Rectal smooth muscle tissue (tissue), 1 donor: ENCODE data around the gene ABHD2.
"Not testable (repeated sequence)": the region's sequence is repeated elsewhere in the genome, so short reads cannot be mapped to it uniquely, and the experiment has no call there.

ENCODE experiments used
- H3K27ac ChIP-seq: one replicate; pipeline ENCODE4 v1.7.0; 2013; ENCODE audit warnings: low read depth, low read length, inconsistent platforms
- H3K27me3 ChIP-seq: one replicate; pipeline ENCODE4 v1.7.0; 2013; ENCODE audit warnings: low read length; ENCODE audit not compliant: control insufficient read depth, insufficient read depth
- H3K36me3 ChIP-seq: one replicate; pipeline ENCODE4 v1.7.0; 2013; ENCODE audit warnings: low read length; ENCODE audit not compliant: control insufficient read depth, insufficient read depth
- H3K4me1 ChIP-seq: one replicate; pipeline ENCODE4 v1.7.0; 2013; ENCODE audit warnings: low read length; ENCODE audit not compliant: control insufficient read depth, insufficient read depth
- H3K4me3 ChIP-seq: one replicate; pipeline ENCODE4 v1.7.0; 2013; ENCODE audit warnings: low read length
- H3K9ac ChIP-seq: one replicate; pipeline ENCODE4 v1.7.0; 2013; ENCODE audit warnings: low read length

ABHD2 gene

DNA sequence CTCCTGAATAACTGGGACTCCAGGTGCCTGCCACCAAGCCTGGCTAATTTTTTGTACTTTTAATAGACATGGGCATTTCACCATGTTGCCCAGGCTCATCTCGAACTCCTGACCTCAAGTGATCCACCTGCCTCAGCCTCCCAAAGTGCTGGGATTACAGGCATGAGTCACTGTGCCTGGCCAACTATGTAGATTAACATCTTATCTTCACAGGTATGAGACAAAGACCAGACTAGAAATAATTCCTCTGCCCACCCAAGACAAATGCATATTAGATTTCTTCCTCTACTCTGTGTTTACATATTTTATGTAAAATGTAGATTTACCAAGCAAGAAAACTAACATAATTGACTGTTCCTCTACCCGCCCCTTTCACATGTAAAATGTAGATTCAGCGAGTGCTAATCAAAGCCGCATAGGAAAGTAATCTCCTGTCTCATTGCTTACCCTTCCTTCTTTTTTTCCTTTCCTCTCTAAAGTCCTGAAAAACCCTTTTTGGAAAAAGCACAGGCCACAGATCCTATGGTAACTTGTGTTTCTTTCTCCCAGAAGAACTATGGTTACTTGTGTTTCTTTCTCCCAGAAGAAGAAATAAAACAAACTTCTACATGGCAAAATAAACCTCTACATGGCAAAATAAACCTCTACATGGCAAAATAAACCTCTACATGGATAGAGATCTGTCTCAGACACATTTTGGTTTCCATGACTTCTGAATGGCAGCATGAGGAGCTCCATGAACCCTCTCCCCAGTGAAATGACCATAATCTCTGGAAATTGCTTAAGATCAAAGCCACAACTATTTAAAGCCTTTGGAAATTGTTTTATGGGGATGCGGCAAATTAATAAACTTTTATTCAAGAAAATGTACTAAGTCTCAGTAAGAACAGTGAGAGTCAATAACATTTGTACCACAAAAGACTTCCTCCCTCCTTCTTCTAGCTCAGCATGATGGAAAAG is 9.1 kb upstream of the ABHD2 start:
- no peaks in the 10 kb centered on the region for H3K36me3 ChIP-seq
- no peak overlapping the region for H3K27ac ChIP-seq
- H3K27me3 ChIP-seq = no peaks in the 10 kb centered on the region
- H3K9ac ChIP-seq = no peak overlapping the region
- no peaks in the 10 kb centered on the region for H3K4me1 ChIP-seq
- H3K4me3 ChIP-seq = no peak overlapping the region

- peaks cover 17% of the 10 kb centered on the region for H3K4me1 ChIP-seq
Observed at GRCh38 chr15:89081878-89082277, 6.4 kb upstream of the ABHD2 start.

DNA sequence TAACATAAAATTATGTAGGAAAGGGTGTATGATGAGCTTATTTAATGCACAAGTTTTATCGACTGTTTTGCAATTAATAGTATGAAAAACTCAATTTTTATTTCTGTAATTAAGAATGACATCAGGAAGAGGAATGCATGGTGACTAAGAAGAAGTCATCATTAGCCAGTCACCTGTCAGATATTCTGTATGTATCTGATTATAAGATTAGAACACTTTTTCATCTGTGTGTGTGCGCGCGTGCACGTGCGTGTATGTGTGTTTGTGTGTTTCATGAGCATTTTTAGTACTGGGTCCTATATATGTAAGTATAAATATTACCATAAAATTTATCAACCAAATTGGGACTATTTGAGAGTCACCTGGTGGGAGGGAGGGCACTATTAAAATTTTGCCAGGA is 5.0 kb upstream of the ABHD2 start:
- no peaks in the 10 kb centered on the region for H3K27me3 ChIP-seq
- H3K9ac ChIP-seq = no peak overlapping the region
- no peak overlapping the region for H3K27ac ChIP-seq
- H3K4me1 ChIP-seq = peaks cover 23% of the 10 kb centered on the region
- no peaks in the 10 kb centered on the region for H3K36me3 ChIP-seq
- H3K4me3 ChIP-seq = no peak overlapping the region

More at GRCh38 chr15:89081878-89082277, 6.4 kb upstream of the ABHD2 start:
- Histone ChIP-seq H3K27ac (no peak overlapping the region), H3K36me3 (no peaks in the 10 kb centered on the region), H3K4me3 (no peak overlapping the region), H3K27me3 (no peaks in the 10 kb centered on the region), H3K9ac (no peak overlapping the region)

DNA sequence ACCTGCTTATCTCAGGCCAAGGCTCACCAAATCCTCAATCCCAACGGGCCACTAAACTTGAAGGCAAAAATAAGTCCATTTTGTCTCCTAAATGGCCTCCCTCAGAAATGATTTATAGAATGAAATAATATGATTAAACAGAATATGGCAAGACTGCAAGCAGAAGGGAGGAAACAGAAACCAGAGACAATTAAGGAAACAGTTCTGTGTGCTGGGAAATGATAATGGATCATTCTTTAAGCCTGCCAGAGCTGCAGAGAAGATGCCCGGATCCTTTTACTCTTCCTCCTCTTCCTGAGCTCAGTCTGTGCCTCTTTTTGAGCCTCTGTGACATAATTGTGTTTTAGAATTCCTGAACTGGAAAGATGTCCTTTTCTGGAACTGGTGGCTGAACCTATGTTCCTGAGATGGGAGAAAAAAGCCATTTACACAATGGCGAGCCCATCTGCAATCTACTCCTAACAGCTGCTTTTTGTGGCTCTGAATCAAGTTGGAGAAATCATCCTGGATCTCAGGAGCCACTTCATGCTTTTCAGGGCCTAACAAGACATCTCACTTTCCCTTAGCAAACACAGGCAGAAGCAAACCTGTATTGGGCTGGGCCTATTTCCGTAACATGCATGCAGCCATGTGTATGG is 2.8 kb upstream of the ABHD2 start:
- Histone ChIP-seq H3K27ac (peak overlapping the region; percentile 76), H3K27me3 (no peaks in the 10 kb centered on the region), H3K9ac (no peak overlapping the region)

GRCh38 chr15:89085933-89086332 is 2.3 kb upstream of the ABHD2 start:
- H3K36me3 ChIP-seq, H3K27me3 ChIP-seq, H3K4me3 ChIP-seq, H3K9ac ChIP-seq: not testable (repeated sequence)
- peak overlapping the region; percentile 76 for H3K27ac ChIP-seq
- H3K4me1 ChIP-seq = peaks cover 36% of the 10 kb centered on the region

More for the DNA sequence above, 2.8 kb upstream of the ABHD2 start:
- Histone ChIP-seq H3K4me1 (peaks cover 34% of the 10 kb centered on the region), H3K4me3 (no peak overlapping the region), H3K36me3 (no peaks in the 10 kb centered on the region)

DNA sequence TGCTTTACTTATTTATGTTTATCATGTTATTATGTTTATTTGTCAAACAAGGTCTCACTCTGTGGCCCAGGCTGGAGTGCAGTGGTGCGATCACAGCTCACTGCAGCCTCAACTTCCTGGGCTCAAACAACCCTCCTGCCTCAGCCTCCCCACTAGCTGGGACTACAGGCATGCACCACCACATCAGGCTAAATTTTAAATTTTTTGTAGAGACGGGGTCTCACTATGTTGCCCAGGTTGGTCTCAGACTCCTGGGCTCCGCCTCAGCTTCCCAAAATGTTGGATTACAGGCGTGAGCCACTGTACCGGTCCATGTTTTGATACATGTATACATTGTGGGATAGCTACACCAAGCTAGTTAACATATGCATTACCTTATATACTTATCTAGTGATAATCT is 1.9 kb upstream of the ABHD2 start:
- H3K9ac ChIP-seq, H3K36me3 ChIP-seq, H3K27me3 ChIP-seq, H3K4me3 ChIP-seq: not testable (repeated sequence)
- Histone ChIP-seq H3K27ac (peak overlapping the region; percentile 94), H3K4me1 (peaks cover 36% of the 10 kb centered on the region)

DNA sequence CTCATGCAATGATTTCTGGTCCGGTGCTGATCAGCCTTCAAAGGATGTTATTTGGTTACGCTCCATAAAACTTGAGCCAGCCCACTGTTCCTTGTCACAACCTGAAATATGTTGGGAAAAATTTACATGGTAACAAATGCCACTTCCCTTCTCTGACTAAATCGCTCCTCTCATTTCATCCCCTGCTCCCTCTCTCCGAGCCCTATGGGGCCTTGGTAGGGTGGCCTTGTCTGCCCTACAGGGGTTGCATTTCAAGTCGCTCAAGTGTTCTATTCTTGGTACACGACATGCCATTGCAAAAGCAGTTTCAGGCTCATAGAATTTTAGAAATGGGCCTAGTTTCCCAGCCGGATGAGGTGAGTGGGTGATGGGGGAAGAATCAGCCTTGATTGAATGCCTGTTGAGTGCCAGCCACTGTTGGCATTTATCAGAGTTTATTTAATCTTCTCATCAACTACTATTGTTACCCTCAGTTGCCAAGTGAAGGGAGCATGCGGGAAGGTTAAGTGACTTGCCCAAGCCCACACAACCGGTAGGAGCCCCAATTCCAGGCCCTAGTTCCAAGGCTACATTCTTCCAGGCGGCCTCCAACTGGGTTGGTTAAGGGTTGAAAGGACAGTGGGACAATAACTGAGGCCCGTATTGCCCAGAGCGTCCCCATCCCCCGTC is 961 bp upstream of the ABHD2 start:
- H3K4me3 ChIP-seq = peak overlapping the region; percentile 84
- H3K36me3 ChIP-seq = no peaks in the 10 kb centered on the region
- H3K9ac ChIP-seq = peak overlapping the region; percentile 19
- peak overlapping the region; percentile 94 for H3K27ac ChIP-seq
- peaks cover 43% of the 10 kb centered on the region for H3K4me1 ChIP-seq
- no peaks in the 10 kb centered on the region for H3K27me3 ChIP-seq

- Histone ChIP-seq H3K27me3 (no peaks in the 10 kb centered on the region), H3K4me3 (peak overlapping the region; percentile 86), H3K36me3 (no peaks in the 10 kb centered on the region), H3K27ac (peak overlapping the region; percentile 93), H3K9ac (peak overlapping the region; percentile 70), H3K4me1 (peaks cover 53% of the 10 kb centered on the region)
Observed at GRCh38 chr15:89088605-89089315, 504 bp downstream of the ABHD2 start.

DNA sequence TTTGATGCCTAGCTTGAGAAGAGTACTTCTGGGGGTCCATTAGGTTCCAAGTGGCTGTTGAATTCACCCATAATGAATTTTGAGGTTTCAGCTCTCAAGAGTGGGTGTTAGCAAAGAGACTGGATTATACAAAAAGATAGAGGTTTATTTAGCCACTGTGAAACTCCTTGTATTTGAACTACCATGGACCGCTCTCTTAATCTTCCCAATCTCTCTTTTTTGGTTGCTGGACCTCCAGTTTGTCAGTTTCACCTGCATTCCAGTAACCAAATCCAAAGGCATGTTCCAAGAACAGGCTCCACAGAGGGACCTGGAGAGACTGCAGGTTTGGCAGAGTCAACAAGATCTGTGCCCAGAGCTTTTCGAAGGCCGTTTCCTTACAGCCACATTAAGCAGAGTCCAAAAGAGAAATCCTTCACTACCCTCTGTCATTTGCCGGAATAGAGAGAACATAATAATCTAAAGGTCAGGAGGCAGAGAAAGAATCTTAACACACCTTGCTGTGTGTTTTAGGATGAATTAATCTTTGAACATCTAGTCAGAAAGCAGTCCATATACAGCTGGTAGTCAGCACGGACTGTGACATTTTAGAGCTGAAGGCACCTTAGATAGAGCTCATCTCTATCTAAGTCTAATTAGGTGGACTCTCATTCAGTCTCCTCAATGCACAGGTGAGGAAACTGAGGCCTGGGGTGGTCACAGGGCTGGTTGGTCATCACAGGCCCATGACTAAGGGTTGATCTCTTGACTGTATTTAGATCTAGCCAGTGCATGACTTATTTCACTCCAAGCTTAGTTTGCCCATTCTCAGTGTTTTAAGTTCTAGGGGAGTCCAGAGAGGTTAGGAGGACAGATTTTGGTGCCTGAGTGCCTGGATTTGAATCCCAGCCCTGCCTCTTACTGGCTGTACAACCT is 1.3 kb downstream of the ABHD2 start:
- no peaks in the 10 kb centered on the region for H3K27me3 ChIP-seq
- peak overlapping the region; percentile 86 for H3K4me3 ChIP-seq
- peaks cover 56% of the 10 kb centered on the region for H3K4me1 ChIP-seq
- peak overlapping the region; percentile 70 for H3K9ac ChIP-seq
- H3K27ac ChIP-seq = peak overlapping the region; percentile 93
- no peaks in the 10 kb centered on the region for H3K36me3 ChIP-seq

GRCh38 chr15:89090791-89091626 is 2.8 kb downstream of the ABHD2 start:
- Histone ChIP-seq H3K9ac (no peak overlapping the region), H3K36me3 (no peaks in the 10 kb centered on the region), H3K4me1 (peaks cover 52% of the 10 kb centered on the region), H3K27ac (peak overlapping the region; percentile 93), H3K4me3 (peak overlapping the region; percentile 31), H3K27me3 (no peaks in the 10 kb centered on the region)
